ENCODE measurements around the gene HSPA13. TPM values are rescaled to one million over a fixed set of nuclear protein-coding genes. Genes with fewer than 3 reads are reported as not detected.

The HSPA13 gene
- total and polyA plus RNA-seq, 10 of the 15 experiments (the other 5 are each of a cell fraction or from before 2014, with no cell fraction given) = 10.0 to 26.9 (median 18.6) TPM

- FAIRE-seq = no peak
- H3K79me2 ChIP-seq (ENCODE audit: control insufficient read depth, insufficient read depth, low read length) = peaks cover 2% of the 10 kb centered on the region
- H3K4me2 ChIP-seq (ENCODE audit: control insufficient read depth, insufficient read depth) = no peak overlapping the region
- ChIA-PET CTCF (no interaction called here), SMC1A (ENCODE audit: uncharacterized antibody, unreplicated experiment) (no interaction called here), POLR2A (no interaction called here), RAD21 (ENCODE audit: unreplicated experiment) (no interaction called here)
- no peak for ATAC-seq
- TF ChIP-seq USF1 (IDR thresholded peaks at IDR 0.05; ENCODE audit: borderline replicate concordance, extremely low read length, insufficient read depth, low read depth, low read length) = no peak
- no peak for TF ChIP-seq ZBTB40 (IDR thresholded peaks at IDR 0.05; ENCODE audit: borderline replicate concordance)
- TF ChIP-seq PAX8 (IDR thresholded peaks at IDR 0.05) = no peak
- TF ChIP-seq MYB (IDR thresholded peaks at IDR 0.05; ENCODE audit: borderline replicate concordance, low read depth, low read length) = no peak
- TF ChIP-seq BRCA1 (IDR thresholded peaks at IDR 0.05; ENCODE audit: low read depth, low read length) = no peak
- no peak for TF ChIP-seq NR2C2 (IDR thresholded peaks at IDR 0.05; ENCODE audit: borderline replicate concordance, control insufficient read depth, insufficient read length, low read depth)
- TF ChIP-seq KDM1A (IDR thresholded peaks at IDR 0.05; ENCODE audit: borderline replicate concordance) = no peak
- TF ChIP-seq SMARCA5 (IDR thresholded peaks at IDR 0.05) = no peak
- TF ChIP-seq NFXL1 (IDR thresholded peaks at IDR 0.05; ENCODE audit: borderline replicate concordance) = no peak
- TF ChIP-seq BACH1 (IDR thresholded peaks at IDR 0.05; ENCODE audit: borderline replicate concordance) = no peak
- no peak for TF ChIP-seq STAT3 (IDR thresholded peaks at IDR 0.05; ENCODE audit: low read depth, low read length)
- TF ChIP-seq TAF1 (IDR thresholded peaks at IDR 0.05; ENCODE audit: borderline replicate concordance, low read depth, low read length) = no peak
- no peak for TF ChIP-seq NFYB (IDR thresholded peaks at IDR 0.05; ENCODE audit: insufficient read depth, low read depth, low read length)
- TF ChIP-seq ATF2 (IDR thresholded peaks at IDR 0.05; ENCODE audit: low read length) = no peak
- TF ChIP-seq CBX5 (IDR thresholded peaks at IDR 0.05; ENCODE audit: low read depth) = no peak
- TF ChIP-seq TCF7 (IDR thresholded peaks at IDR 0.05; ENCODE audit: borderline replicate concordance) = no peak
- TF ChIP-seq EZH2 (IDR thresholded peaks at IDR 0.05; ENCODE audit: borderline replicate concordance, control insufficient read depth, low read depth, low read length) = no peak
- no peak for TF ChIP-seq NKRF (conservative IDR thresholded peaks at IDR 0.05)
- 0 out of 2 replicates have a peak, but pooled peaks cover 2% of the 10 kb centered on the region for H3K4me1 ChIP-seq (ENCODE audit: control insufficient read depth, insufficient read depth, low read length)
- intact Hi-C loops (cut with micrococcal nuclease; ENCODE audit: unreplicated experiment) (no loop called here), in situ Hi-C loops (cut with MboI) (no loop called here)
- H2AFZ ChIP-seq (ENCODE audit: control insufficient read depth, low read depth, low read length) = no peak overlapping the region
- no peak for DNase-seq (ENCODE audit: low read depth, low spot score)
- H3K9ac ChIP-seq (ENCODE audit: control insufficient read depth, insufficient read depth, low read length) = no peak overlapping the region
- no peaks in the 10 kb centered on the region for H3K27me3 ChIP-seq (replicated peaks in 1 of 2; ENCODE audit: control insufficient read depth in 2 of 2, insufficient read depth in 2 of 2, low read length in 1 of 2)
- no peaks in the 10 kb centered on the region; the same call in 2 of the 3 replicates for H3K9me3 ChIP-seq (replicated peaks; ENCODE audit: control insufficient read depth, insufficient read depth, low read length)
- H4K20me1 ChIP-seq (ENCODE audit: control insufficient read depth, insufficient read depth) = no peaks in the 10 kb centered on the region
- H3K27ac ChIP-seq (ENCODE audit: control insufficient read depth, insufficient read depth) = no peak overlapping the region
- 62% methylated on average over 2 of the region's 2 CpGs for WGBS (ENCODE audit: insufficient coverage, insufficient replicate concordance, low lambda C conversion rate, missing lambda C conversion rate)
- no peaks in the 10 kb centered on the region for H3K36me3 ChIP-seq (ENCODE audit: control insufficient read depth in 2 of 2, insufficient read depth in 2 of 2, low read length in 1 of 2)
- no TSS peak for BruUV-seq (replicated peaks)
- no peak overlapping the region for H3K4me3 ChIP-seq
Measured at GRCh38 chr21:14388282-14388681, 5.3 kb upstream of the HSPA13 start.

Measured in GM12878 (cell line).